GM12878 (cell line): ENCODE data around the gene LIPK. TPM values are rescaled to one million over a fixed set of nuclear protein-coding genes. Genes with fewer than 3 reads are reported as not detected.

Experiments
- ATAC-seq: fragments of 200-7000 bp; cut with Tn5 transposase; 3 replicates; pipeline ENCODE4 v1.9.1; 2020; ENCODE audit warnings: mild to moderate bottlenecking, moderate library complexity
- BruUV-seq: library from RNA; stranded (reverse); fragments of 400-500 nt; replicated peaks from 2 replicates; lab custom pipeline; 2021; lab: Mats Ljungman, UMichigan
- CTCF ChIA-PET: fragments of 300-600 bp; sonication (Branson Sonifier 250); formaldehyde crosslinking; extraction: SDS; loops from one replicate; lab custom pipeline; 2021; ENCODE audit warnings: inconsistent platforms; lab: Yijun Ruan, JAX
- POLR2A ChIA-PET: fragments of 350-600 bp; formaldehyde crosslinking; extraction: SDS; loops from one replicate; lab custom pipeline; 2021; ENCODE audit warnings: inconsistent platforms; lab: Charles Lee
- RAD21 ChIA-PET: fragments of 300-600 bp; sonication (Branson Sonifier 250); formaldehyde crosslinking; loops from one replicate; lab custom pipeline; 2023; ENCODE audit warnings: antibody characterized with exemption; ENCODE audit not compliant: unreplicated experiment; lab: Charles Lee
- SMC1A ChIA-PET: fragments of 300-600 bp; sonication (Branson Sonifier 250); formaldehyde crosslinking; loops from one replicate; lab custom pipeline; 2023; ENCODE audit not compliant: unreplicated experiment, uncharacterized antibody; lab: Charles Lee
- DNase-seq: peaks from one replicate; pipeline ENCODE4 v3.0.0-alpha.2; 2011; ENCODE audit warnings: low read depth, low spot score
- FAIRE-seq: peaks from 3 replicates; lab custom pipeline; 2011; peaks lifted over from hg19 to GRCh38; lab: Jason Lieb, UNC
- H2AFZ ChIP-seq: 2 replicates; pipeline ENCODE4 v1.6.0; 2011; ENCODE audit warnings: low read depth, low read length, control low read depth; ENCODE audit not compliant: control insufficient read depth
- H3K27ac ChIP-seq: 2 replicates; pipeline ENCODE4 v1.5.1; 2011; ENCODE audit warnings: control low read depth; ENCODE audit not compliant: control insufficient read depth, insufficient read depth
- H3K27me3 ChIP-seq, 2 experiments: replicated peaks in 1 of 2; 2 replicates each; pipeline versions ENCODE4 v1.6.0 to v1.6.1; 2011; ENCODE audit warnings: low read length in 1 of 2; ENCODE audit not compliant: control insufficient read depth in 2 of 2, insufficient read depth in 2 of 2
- H3K36me3 ChIP-seq, 2 experiments: 2 replicates each; pipeline ENCODE4 v1.5.1; 2011; ENCODE audit warnings: low read length in 1 of 2; ENCODE audit not compliant: control insufficient read depth in 2 of 2, insufficient read depth in 2 of 2
- H3K4me1 ChIP-seq: 2 replicates; pipeline ENCODE4 v1.6.1; 2011; ENCODE audit warnings: mild to moderate bottlenecking, low read length, moderate library complexity, mixed read lengths; ENCODE audit not compliant: control insufficient read depth, insufficient read depth
- H3K4me2 ChIP-seq: 2 replicates; pipeline ENCODE4 v1.6.0; 2011; ENCODE audit warnings: control low read depth; ENCODE audit not compliant: control insufficient read depth, insufficient read depth
- H3K4me3 ChIP-seq: fragments of 200-600 bp; sonication (generic); 2 replicates; pipeline ENCODE4 v1.5.1; 2016
- H3K79me2 ChIP-seq: 2 replicates; pipeline ENCODE4 v1.6.0; 2011; ENCODE audit warnings: low read length; ENCODE audit not compliant: control insufficient read depth, insufficient read depth
- H3K9ac ChIP-seq: 2 replicates; pipeline ENCODE4 v1.8.0; 2011; ENCODE audit warnings: low read length, control low read depth, mixed read lengths; ENCODE audit not compliant: control insufficient read depth, insufficient read depth
- H3K9me3 ChIP-seq: replicated peaks from 3 replicates; pipeline ENCODE4 v1.5.1; 2011; ENCODE audit warnings: mild to moderate bottlenecking, low read length; ENCODE audit not compliant: control insufficient read depth, insufficient read depth
- H4K20me1 ChIP-seq: 2 replicates; pipeline ENCODE4 v1.6.0; 2011; ENCODE audit not compliant: control insufficient read depth, insufficient read depth
- ASH2L ChIP-seq: fragments of 300-600, 200-600 bp; sonication (generic); IDR thresholded peaks from 2 replicates; pipeline ENCODE4 v1.6.1; 2017; ENCODE audit warnings: low read depth, mild to moderate bottlenecking, borderline replicate concordance
- BRCA1 ChIP-seq: IDR thresholded peaks from 2 replicates; pipeline ENCODE4 v1.6.1; 2011; ENCODE audit warnings: low read depth, low read length, improper control_type of control experiment
- GATAD2B ChIP-seq: fragments of 450-650 bp; conservative IDR thresholded peaks from 2 replicates; pipeline ENCODE4 v1.6.1; 2017; ENCODE audit warnings: low read depth, mild to moderate bottlenecking, moderate library complexity
- HDAC6 ChIP-seq: fragments of 200-600 bp; sonication (generic); IDR thresholded peaks from one replicate; pipeline ENCODE4 v1.8.0; 2017; ENCODE audit warnings: antibody characterized with exemption; ENCODE audit not compliant: unreplicated experiment
- KLF5 ChIP-seq: fragments of 450-650 bp; IDR thresholded peaks from 2 replicates; pipeline ENCODE4 v1.6.1; 2014; ENCODE audit warnings: mild to moderate bottlenecking; ENCODE audit not compliant: partially characterized antibody
- LARP7 ChIP-seq: fragments of 450-650 bp; IDR thresholded peaks from 2 replicates; pipeline ENCODE4 v1.6.1; 2017; ENCODE audit warnings: mild to moderate bottlenecking
- NFXL1 ChIP-seq: fragments of 450-650 bp; IDR thresholded peaks from 2 replicates; pipeline ENCODE4 v1.6.1; 2017; ENCODE audit warnings: antibody characterized with exemption, mild to moderate bottlenecking, borderline replicate concordance
- RAD21 ChIP-seq: IDR thresholded peaks from 2 replicates; pipeline ENCODE4 v1.6.1; 2011; ENCODE audit warnings: mild to moderate bottlenecking, low read depth, low read length, moderate library complexity; ENCODE audit not compliant: insufficient read depth
- SRF ChIP-seq, 2 experiments: IDR thresholded peaks; 2 replicates each; pipeline ENCODE4 v1.6.1; 2011; ENCODE audit warnings: low read depth in 2 of 2, low read length in 2 of 2, mild to moderate bottlenecking in 1 of 2, moderate library complexity in 1 of 2
- USF1 ChIP-seq: IDR thresholded peaks from 2 replicates; pipeline ENCODE4 v1.6.1; 2011; ENCODE audit warnings: borderline replicate concordance, low read depth, mild to moderate bottlenecking, moderate library complexity, mixed read lengths, low read length; ENCODE audit not compliant: insufficient read depth; ENCODE audit errors: extremely low read length
- ZNF384 ChIP-seq: IDR thresholded peaks from 2 replicates; pipeline ENCODE4 v1.6.1; 2012; ENCODE audit warnings: low read depth, mild to moderate bottlenecking, low read length, improper control_type of control experiment, borderline replicate concordance
- WGBS: methylation state at CpG from one replicate; pipeline ENCODE4 v1.1.6; 2016; ENCODE audit warnings: low lambda C conversion rate; ENCODE audit not compliant: insufficient replicate concordance, insufficient coverage; ENCODE audit errors: missing lambda C conversion rate; 5-methylcytosine and 5-hydroxymethylcytosine counted together
- in situ Hi-C: fragments of 300-500 bp; cut with MboI; formaldehyde crosslinking; loops from 9 replicates; pipeline ENCODE4 v1.14.3; 2018; ENCODE audit warnings: mixed read lengths
- intact Hi-C: fragments of 100-400 bp; cut with micrococcal nuclease; formaldehyde crosslinking; loops from one replicate; pipeline ENCODE4 v1.14.2; 2022; ENCODE audit not compliant: unreplicated experiment
- polyA plus RNA-seq, 11 experiments: library from polyadenylated mRNA; depleted of rRNA in 4 of 11; unstranded in 6 of 11; stranded (reverse) in 5 of 11; fragments of >200 nt; fragmentation: Nextera tagmentation in 4 of 11; fragmentation: Illumina TruSeq in 1 of 11; extraction: Ambion mirVana in 4 of 11; extraction: Trizol in 1 of 11; gene quantifications; 1 replicate in 1 of 11; 2 replicates in 10 of 11; pipeline versions ENCODE4 v1.2.1 to v1.2.3, GENCODE V29; 2011 to 2016; ENCODE audit warnings: inconsistent platforms in 2 of 11, missing spikeins in 2 of 11, low read depth in 1 of 11
- total RNA-seq, 4 experiments: library from RNA; depleted of rRNA in 3 of 4; stranded (reverse); fragments of >200 nt in 3 of 4; fragmentation: Illumina TruSeq in 1 of 4; extraction: Trizol in 1 of 4; gene quantifications; 2 replicates each; pipeline versions ENCODE4 v1.2.1 to v1.2.3, GENCODE V29; 2013 to 2021

Gene LIPK
- total and polyA plus RNA-seq, 10 of the 15 experiments (the other 5 are each of a cell fraction or from before 2014, with no cell fraction given): not detected

DNA sequence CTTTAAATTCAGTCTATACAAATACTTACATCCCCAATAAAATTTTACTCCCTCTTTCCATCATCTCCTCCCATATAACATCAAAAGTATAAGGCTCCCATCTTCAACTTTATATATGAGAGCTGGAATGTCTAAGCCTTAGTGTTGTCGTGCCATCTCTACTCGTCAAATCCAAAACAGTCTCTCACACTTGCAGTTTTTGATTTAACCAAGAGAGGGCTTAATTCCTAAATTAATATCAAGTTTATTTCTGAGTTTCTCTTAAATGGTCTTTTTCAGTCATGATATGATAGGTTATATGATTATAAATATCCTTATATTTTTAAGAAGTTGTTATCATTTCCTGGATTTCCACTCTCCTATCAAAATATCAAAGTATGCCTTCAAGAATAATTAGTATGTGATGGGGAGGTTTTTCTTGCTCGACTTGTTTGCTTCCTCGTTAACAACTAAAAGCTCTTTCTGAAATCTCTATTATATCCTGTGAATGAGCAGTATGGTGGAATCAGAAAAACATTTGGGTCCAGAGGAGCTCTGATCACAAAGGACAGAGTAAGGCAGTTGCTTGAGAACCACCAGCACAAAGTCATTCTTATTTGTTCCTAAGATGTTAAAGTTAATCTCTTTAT lies 12.5 kb upstream of the LIPK start:
- intact Hi-C loops (loop anchor here (5.0 kb wide), 1 partner anchor 126 kb away; no protein-coding TSS in a partner anchor), in situ Hi-C loops (no loop called here)
- no TSS peak for BruUV-seq
- ChIA-PET POLR2A (no interaction called here), SMC1A (interaction anchor here (0.7 to 1.6 kb wide), 6 partner anchors 12 to 322 kb away, joined by 3 to 4 read pairs (median 4); partner anchors contain the start of gene LIPK), RAD21 (interaction anchor here (1.2 kb wide), 2 partner anchors 35 to 117 kb away, joined by 3 read pairs; no protein-coding TSS in a partner anchor), CTCF (interaction anchor here (0.6 to 1.3 kb wide), 5 partner anchors 76 to 143 kb away, joined by 3 to 4 read pairs (median 3); partner anchors contain the start of gene RNLS)
- no peak overlapping the region for H3K4me3 ChIP-seq
- 69% methylated on average over 4 of the region's 4 CpGs for WGBS
- TF ChIP-seq RAD21: no peak
- TF ChIP-seq LARP7: no peak
- no peak for TF ChIP-seq KLF5
- no peak for TF ChIP-seq USF1
- no peak for TF ChIP-seq HDAC6
- TF ChIP-seq ZNF384: no peak
- TF ChIP-seq BRCA1: no peak
- no peak for TF ChIP-seq ASH2L
- TF ChIP-seq NFXL1: no peak
- TF ChIP-seq GATAD2B: no peak
- no peak for TF ChIP-seq SRF (IDR thresholded peaks at IDR 0.05; ENCODE audit: low read depth in 2 of 2, low read length in 2 of 2)
- H3K27me3 ChIP-seq: no peaks in the 10 kb centered on the region
- no peak for FAIRE-seq
- H3K4me1 ChIP-seq: no peaks in the 10 kb centered on the region
- ATAC-seq: no peak
- no peaks in the 10 kb centered on the region for H3K79me2 ChIP-seq
- no peaks in the 10 kb centered on the region for H4K20me1 ChIP-seq
- no peak overlapping the region for H3K9ac ChIP-seq
- no peaks in the 10 kb centered on the region for H3K36me3 ChIP-seq
- no peak overlapping the region for H2AFZ ChIP-seq
- no peak overlapping the region for H3K4me2 ChIP-seq
- no peaks in the 10 kb centered on the region for H3K9me3 ChIP-seq
- H3K27ac ChIP-seq: no peak overlapping the region
- DNase-seq: no peak
